ENCODE measurements around the gene GPC6. TPM values are rescaled to one million over a fixed set of nuclear protein-coding genes. Genes with fewer than 3 reads are reported as not detected.

The GPC6 gene
- total and polyA plus RNA-seq, 9 of the 15 experiments (the other 6 are each of a cell fraction or from before 2014, with no cell fraction given): under 0.01 to 0.20 (median 0.01) TPM; not detected in 4

DNA sequence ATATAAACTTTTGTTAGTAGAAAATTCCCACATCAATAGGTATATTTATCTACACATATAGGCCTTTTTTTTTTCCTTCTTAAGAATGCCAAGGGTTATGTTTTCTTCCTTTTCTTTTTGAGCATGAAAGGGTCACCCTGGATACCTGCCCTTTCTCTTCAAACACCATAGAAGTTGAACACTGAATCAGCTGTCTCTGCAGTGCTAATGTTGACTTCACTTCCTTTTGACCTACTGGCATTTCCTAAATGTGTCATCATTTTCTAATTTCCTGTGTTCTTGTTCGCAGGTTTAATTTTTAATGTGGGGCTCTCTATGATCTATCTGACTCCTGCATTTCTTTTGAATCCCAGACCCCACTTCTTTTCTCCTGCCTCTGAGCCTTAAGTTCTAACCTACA is 532.0 kb downstream of the GPC6 start (continued):
- TF ChIP-seq ZNF639 (CRISPR knock-in tag; conservative IDR thresholded peaks at IDR 0.05 in 1 of 2, IDR thresholded peaks at IDR 0.05 in 1 of 2) (no peak), ZBED1 (IDR thresholded peaks at IDR 0.05) (no peak), ARID3B (CRISPR knock-in tag; IDR thresholded peaks at IDR 0.05; ENCODE audit: borderline replicate concordance) (no peak), ZNF445 (CRISPR knock-in tag; IDR thresholded peaks at IDR 0.05; ENCODE audit: low read depth) (no peak), ZNF175 (CRISPR knock-in tag; IDR thresholded peaks at IDR 0.05; ENCODE audit: low read depth) (no peak), POLR2G (IDR thresholded peaks at IDR 0.05; ENCODE audit: low read depth, low read length) (no peak), ZNF57 (CRISPR knock-in tag; IDR thresholded peaks at IDR 0.05) (no peak)
